ENCODE measurements around the gene LIF. TPM values are rescaled to one million over a fixed set of nuclear protein-coding genes. Genes with fewer than 3 reads are reported as not detected.

The LIF gene
- total RNA-seq, 2 donors from 2014 or later: 9.5 to 12.5 TPM

- H3K4me3 ChIP-seq: no peak overlapping the region
- TF ChIP-seq CTCF (IDR thresholded peaks at IDR 0.05): peak; percentile 99
- DNase-seq: peak; percentile 85
- H3K27ac ChIP-seq: no peak overlapping the region
- peak overlapping the region in 1 of 2 donors; percentile 32 for H3K9ac ChIP-seq (ENCODE audit: low read depth in 2 of 2, low read length in 2 of 2)
- no peaks in the 10 kb centered on the region for H3K9me3 ChIP-seq
- no peaks in the 10 kb centered on the region for H3K27me3 ChIP-seq
- H3K4me1 ChIP-seq: no peaks in the 10 kb centered on the region
- intact Hi-C loops (cut with DNase I): loop anchor here (2.0 to 10.0 kb wide), 3 partner anchors 24 to 222 kb away; partner anchors contain the start of gene RNF215
- H3K36me3 ChIP-seq: no peaks in the 10 kb centered on the region
These were observed 16.6 kb upstream of the LIF start for GRCh38 chr22:30262917-30263741.

- intact Hi-C loops (cut with DNase I): loop anchor here (2.0 to 10.0 kb wide), 3 partner anchors 25 to 223 kb away; partner anchors contain the start of gene RNF215
These were observed 15.6 kb upstream of the LIF start for GRCh38 chr22:30262112-30262511.

GRCh38 chr22:30261134-30261533, 14.6 kb upstream of the LIF start:
- no peak for DNase-seq
- Histone ChIP-seq H3K4me1 (peaks cover 5% of the 10 kb centered on the region), H3K9ac (ENCODE audit: low read depth in 2 of 2, low read length in 2 of 2) (no peak overlapping the region), H3K4me3 (no peak overlapping the region), H3K27ac (no peak overlapping the region), H3K36me3 (no peaks in the 10 kb centered on the region), H3K9me3 (no peaks in the 10 kb centered on the region), H3K27me3 (no peaks in the 10 kb centered on the region)
- no peak for TF ChIP-seq CTCF (IDR thresholded peaks at IDR 0.05)
- intact Hi-C loops (cut with DNase I): loop anchor here (5.0 to 10.0 kb wide), 2 partner anchors 126 to 224 kb away; partner anchors contain the start of gene RNF215

More at GRCh38 chr22:30262112-30262511, 15.6 kb upstream of the LIF start:
- no peaks in the 10 kb centered on the region for H3K27me3 ChIP-seq
- DNase-seq: no peak
- no peaks in the 10 kb centered on the region for H3K36me3 ChIP-seq
- no peak overlapping the region for H3K4me3 ChIP-seq
- no peak for TF ChIP-seq CTCF (IDR thresholded peaks at IDR 0.05)
- peaks cover under 1% of the 10 kb centered on the region for H3K4me1 ChIP-seq
- H3K9ac ChIP-seq (ENCODE audit: low read depth in 2 of 2, low read length in 2 of 2): no peak overlapping the region
- H3K9me3 ChIP-seq: no peaks in the 10 kb centered on the region
- no peak overlapping the region for H3K27ac ChIP-seq

- no peak for DNase-seq
- H3K9ac ChIP-seq (ENCODE audit: low read depth in 2 of 2, low read length in 2 of 2): no peak overlapping the region
- intact Hi-C loops (cut with DNase I): loop anchor here (5.0 to 10.0 kb wide), 2 partner anchors 127 to 224 kb away; partner anchors contain the start of gene RNF215
These were observed 14.1 kb upstream of the LIF start for GRCh38 chr22:30260682-30261081.

GRCh38 chr22:30260276-30260675, 13.7 kb upstream of the LIF start:
- no peak for TF ChIP-seq CTCF (IDR thresholded peaks at IDR 0.05)
- no peaks in the 10 kb centered on the region for H3K36me3 ChIP-seq
- H3K9me3 ChIP-seq: no peaks in the 10 kb centered on the region
- no peak overlapping the region for H3K4me3 ChIP-seq
- no peaks in the 10 kb centered on the region for H3K27me3 ChIP-seq
- no peak overlapping the region for H3K9ac ChIP-seq (ENCODE audit: low read depth in 2 of 2, low read length in 2 of 2)
- intact Hi-C loops (cut with DNase I): loop anchor here (5.0 to 10.0 kb wide), 2 partner anchors 127 to 225 kb away; partner anchors contain the start of gene RNF215
- peaks cover 5% of the 10 kb centered on the region for H3K4me1 ChIP-seq
- no peak for DNase-seq
- no peak overlapping the region for H3K27ac ChIP-seq

More at GRCh38 chr22:30260682-30261081, 14.1 kb upstream of the LIF start:
- Histone ChIP-seq H3K36me3 (no peaks in the 10 kb centered on the region), H3K27ac (no peak overlapping the region), H3K4me3 (no peak overlapping the region), H3K27me3 (no peaks in the 10 kb centered on the region), H3K9me3 (no peaks in the 10 kb centered on the region), H3K4me1 (peaks cover 5% of the 10 kb centered on the region)
- no peak for TF ChIP-seq CTCF (IDR thresholded peaks at IDR 0.05)
